NB4 (cell line): ENCODE data around the gene LONRF3.

Source experiments
- DNase-seq: peaks from one replicate; pipeline ENCODE4 v3.0.0; 2010; ENCODE audit warnings: low read depth
- H3K4me3 ChIP-seq: one replicate; pipeline ENCODE4 v1.5.1; 2011; ENCODE audit warnings: mild to moderate bottlenecking, low read depth, low read length, moderate library complexity
- MYC ChIP-seq: IDR thresholded peaks from 2 replicates; pipeline ENCODE4 v1.6.1; 2011; ENCODE audit warnings: low read depth, low read length
- POLR2A ChIP-seq: IDR thresholded peaks from 2 replicates; pipeline ENCODE4 v1.6.1; 2011; ENCODE audit warnings: mild to moderate bottlenecking; ENCODE audit not compliant: insufficient read length; ENCODE audit errors: extremely low read depth
- TF ChIP-seq, protein P1 (sequence below): IDR thresholded peaks from one replicate; pipeline ENCODE4 v1.5.1; 2012; ENCODE audit warnings: low read depth, low read length
- TF ChIP-seq, protein P2 (sequence below): IDR thresholded peaks from 2 replicates; pipeline ENCODE4 v1.6.1; 2011; ENCODE audit warnings: low read depth, low read length

LONRF3 gene

DNA sequence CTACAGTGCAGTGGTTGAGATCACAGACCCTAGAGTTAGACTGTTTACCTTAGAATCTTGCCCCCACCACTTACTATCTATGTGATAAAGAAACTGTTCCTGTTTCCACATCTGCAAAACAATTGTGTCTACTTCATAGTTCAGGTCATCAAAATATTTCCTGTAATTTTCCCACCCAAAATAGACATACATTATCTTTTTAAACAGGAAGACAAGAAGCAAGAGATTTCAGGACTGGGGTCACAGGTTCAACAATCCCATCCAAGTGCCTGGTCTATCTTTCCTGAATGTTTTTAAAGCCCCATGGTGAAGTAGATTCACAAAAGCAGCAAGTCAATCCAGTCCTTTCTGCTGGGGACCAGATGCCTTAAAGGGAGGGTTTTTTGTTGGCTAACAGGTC lies 56.6 kb downstream of the LONRF3 start:
- TF ChIP-seq, protein P1, sequence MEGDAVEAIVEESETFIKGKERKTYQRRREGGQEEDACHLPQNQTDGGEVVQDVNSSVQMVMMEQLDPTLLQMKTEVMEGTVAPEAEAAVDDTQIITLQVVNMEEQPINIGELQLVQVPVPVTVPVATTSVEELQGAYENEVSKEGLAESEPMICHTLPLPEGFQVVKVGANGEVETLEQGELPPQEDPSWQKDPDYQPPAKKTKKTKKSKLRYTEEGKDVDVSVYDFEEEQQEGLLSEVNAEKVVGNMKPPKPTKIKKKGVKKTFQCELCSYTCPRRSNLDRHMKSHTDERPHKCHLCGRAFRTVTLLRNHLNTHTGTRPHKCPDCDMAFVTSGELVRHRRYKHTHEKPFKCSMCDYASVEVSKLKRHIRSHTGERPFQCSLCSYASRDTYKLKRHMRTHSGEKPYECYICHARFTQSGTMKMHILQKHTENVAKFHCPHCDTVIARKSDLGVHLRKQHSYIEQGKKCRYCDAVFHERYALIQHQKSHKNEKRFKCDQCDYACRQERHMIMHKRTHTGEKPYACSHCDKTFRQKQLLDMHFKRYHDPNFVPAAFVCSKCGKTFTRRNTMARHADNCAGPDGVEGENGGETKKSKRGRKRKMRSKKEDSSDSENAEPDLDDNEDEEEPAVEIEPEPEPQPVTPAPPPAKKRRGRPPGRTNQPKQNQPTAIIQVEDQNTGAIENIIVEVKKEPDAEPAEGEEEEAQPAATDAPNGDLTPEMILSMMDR = no peak
- TF ChIP-seq, protein P2, sequence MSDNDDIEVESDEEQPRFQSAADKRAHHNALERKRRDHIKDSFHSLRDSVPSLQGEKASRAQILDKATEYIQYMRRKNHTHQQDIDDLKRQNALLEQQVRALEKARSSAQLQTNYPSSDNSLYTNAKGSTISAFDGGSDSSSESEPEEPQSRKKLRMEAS = no peak
- TF ChIP-seq MYC (no peak), POLR2A (no peak)
- no peak for DNase-seq
- no peak overlapping the region for H3K4me3 ChIP-seq

GRCh38 chrX:119036107-119037029 lies 62.0 kb downstream of the LONRF3 start:
- TF ChIP-seq MYC (no peak), POLR2A (no peak)
- TF ChIP-seq, protein P1 = no peak
- TF ChIP-seq, protein P2 = no peak
- no peak overlapping the region for H3K4me3 ChIP-seq
- DNase-seq = no peak

GRCh38 chrX:119040432-119040831 lies 66.0 kb downstream of the LONRF3 start:
- no peak for DNase-seq
- H3K4me3 ChIP-seq = no peak overlapping the region
- no peak for TF ChIP-seq MYC
- TF ChIP-seq, protein P2 = no peak
- TF ChIP-seq, protein P1 = no peak
- no peak for TF ChIP-seq POLR2A

DNA sequence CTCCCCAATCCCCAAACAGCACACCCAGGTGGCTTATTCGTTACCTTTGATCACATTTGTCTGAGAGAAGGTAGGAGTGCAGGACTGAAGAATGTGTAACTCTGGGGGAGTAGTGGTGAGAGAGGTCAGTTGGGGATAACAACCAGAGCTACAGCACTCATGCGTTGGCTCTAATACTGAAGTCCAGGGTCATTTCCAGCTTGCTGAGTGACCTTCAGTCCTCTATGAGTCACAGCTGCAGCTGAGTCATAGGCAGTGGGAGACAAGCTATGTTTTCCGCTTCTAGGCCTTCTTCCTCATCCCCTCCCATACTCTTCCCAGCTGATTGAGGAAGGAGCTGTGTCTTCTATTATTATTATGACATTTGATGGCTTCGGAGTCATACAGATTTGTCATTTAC lies 66.8 kb downstream of the LONRF3 start:
- DNase-seq = peak; percentile 34
- no peak overlapping the region for H3K4me3 ChIP-seq

GRCh38 chrX:119042040-119042439 lies 67.6 kb downstream of the LONRF3 start:
- H3K4me3 ChIP-seq = no peak overlapping the region
- TF ChIP-seq, protein P2 = no peak

More for the DNA sequence above, 66.8 kb downstream of the LONRF3 start:
- TF ChIP-seq MYC (no peak), POLR2A (no peak)
- TF ChIP-seq, protein P1 = no peak
- TF ChIP-seq, protein P2 = no peak

DNA sequence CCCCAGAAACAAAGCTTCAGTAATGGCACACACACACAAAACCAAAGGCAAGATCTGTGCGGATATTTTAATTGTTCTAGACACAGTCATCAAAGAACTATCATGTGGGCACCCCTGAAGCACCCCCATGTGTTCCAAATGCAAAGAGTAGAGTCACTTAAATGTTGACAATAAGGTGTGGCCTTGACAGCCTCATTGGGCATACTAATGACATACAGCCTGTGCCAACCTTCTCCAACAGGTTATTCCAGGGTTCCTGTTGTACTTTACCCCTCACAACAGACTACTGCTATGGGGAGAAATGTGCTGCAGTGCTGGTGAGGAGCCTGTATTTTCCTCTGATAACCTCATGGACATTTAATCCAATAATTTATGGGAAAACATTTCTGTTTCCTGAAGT lies 68.6 kb downstream of the LONRF3 start:
- no peak overlapping the region for H3K4me3 ChIP-seq
- TF ChIP-seq MYC = no peak
- TF ChIP-seq, protein P2 = no peak
- TF ChIP-seq POLR2A = no peak
- TF ChIP-seq, protein P1 = no peak

More at GRCh38 chrX:119042040-119042439, 67.6 kb downstream of the LONRF3 start:
- DNase-seq = no peak

More for the DNA sequence above, 68.6 kb downstream of the LONRF3 start:
- no peak for DNase-seq
